SKM-1 (cell line): ENCODE data around the gene SYNE1.
"Not testable (repeated sequence)": the region's sequence is repeated elsewhere in the genome, so short reads cannot be mapped to it uniquely, and the experiment has no call there.

ENCODE experiments used
- DNase-seq: peaks from one replicate; lab custom pipeline; 2025; ENCODE audit not compliant: unreplicated experiment; lab: John Stamatoyannopoulos, UW

Gene SYNE1

DNA sequence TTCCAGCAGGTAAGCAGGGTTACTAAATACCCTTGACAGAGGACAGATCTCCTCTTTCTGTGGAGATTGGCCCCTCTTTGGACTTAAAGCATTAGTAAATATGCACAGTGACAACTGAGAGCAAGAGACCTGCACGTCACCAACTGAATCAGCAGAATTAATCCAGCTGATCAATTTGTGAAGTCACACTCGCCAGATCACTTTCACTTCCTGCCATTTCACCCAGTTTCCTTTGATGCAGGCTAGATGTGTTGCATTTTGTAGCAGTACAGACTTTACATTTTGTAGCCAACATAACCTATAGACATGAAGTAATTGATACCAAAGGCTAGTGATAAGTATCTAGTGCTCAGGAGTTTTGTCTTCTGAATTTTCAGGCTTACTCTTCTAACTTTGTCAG lies 11.9 kb downstream of the SYNE1 start:
- no peak for DNase-seq

DNA sequence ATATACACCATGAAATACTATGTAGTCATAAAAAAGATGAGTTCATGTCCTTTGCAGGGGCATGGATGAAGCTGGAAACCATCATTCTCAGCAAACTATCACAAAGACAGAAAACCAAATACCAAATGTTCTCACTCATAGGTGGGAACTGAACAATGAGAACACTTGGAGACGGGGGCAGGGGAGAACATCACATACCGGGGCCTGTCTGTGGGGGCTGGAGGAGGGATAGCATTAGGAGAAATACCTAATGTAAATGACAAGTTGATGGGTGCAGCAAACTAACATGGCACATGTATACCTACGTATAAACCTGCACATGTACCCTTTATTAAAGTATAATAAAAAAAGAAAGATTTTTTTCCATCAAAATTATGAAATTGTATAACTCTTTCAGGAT lies 22.4 kb downstream of the SYNE1 start:
- DNase-seq, result not testable (repeated sequence)

- no peak for DNase-seq
Measured at GRCh38 chr6:152609125-152609670, 28.0 kb downstream of the SYNE1 start.

DNA sequence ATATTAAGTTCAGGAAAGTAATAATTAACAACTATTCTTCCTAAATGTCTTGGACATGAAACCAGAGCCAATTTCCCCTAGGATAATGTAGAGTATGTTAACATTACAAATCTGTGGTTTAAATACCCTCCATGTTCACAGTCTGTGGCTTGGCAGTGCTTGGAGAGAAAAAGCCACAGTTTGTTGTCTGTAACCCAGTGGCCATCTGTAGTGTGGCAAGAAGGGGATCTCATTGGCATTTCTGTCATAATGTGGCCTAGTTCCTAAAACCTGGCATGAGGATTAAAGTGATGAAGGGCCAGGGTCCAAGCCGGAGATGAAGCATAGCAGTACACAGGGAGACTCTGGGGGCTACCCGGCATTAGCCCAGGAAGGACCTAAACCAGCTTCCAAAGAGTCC lies 31.2 kb downstream of the SYNE1 start:
- DNase-seq, result no peak

- DNase-seq, result no peak
Measured at GRCh38 chr6:152605342-152605741, 31.8 kb downstream of the SYNE1 start.

DNA sequence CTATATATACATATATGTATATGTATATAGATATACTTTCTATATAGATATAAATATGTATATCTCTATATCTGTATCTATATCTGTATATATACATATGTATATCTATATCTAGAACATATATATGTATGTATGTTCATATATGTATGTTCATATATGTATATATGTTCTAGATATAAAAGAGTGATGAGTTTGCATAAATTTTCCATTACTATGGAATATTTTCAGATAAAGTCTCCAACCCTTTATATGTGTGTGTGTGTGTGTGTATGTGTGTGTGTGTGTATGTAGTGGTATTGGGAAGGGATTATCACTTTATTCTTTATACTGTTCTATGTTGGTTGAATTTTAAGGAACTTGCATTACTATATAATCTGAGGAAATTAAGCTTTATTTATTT lies 33.3 kb downstream of the SYNE1 start:
- no peak for DNase-seq

DNA sequence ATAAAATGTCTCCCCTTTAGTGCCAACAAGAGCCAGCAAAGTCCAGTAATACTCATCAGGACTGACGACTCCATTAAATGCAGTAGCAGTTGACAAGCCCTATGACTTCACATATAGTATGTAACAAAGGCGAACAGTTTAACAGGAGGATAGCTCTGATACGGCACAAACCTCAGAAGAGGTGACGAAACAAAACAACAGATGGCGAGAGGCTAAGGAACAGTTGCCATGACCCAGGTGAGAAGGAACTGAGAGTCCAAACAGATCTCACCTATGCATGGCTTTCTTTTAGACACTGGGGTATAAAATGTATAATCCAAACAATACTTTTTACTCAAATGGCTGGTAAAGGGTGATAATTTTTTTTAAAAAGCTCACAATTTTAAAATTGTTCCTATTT lies 37.1 kb downstream of the SYNE1 start:
- no peak for DNase-seq

GRCh38 chr6:152598901-152599537 lies 38.1 kb downstream of the SYNE1 start:
- DNase-seq, result no peak

DNA sequence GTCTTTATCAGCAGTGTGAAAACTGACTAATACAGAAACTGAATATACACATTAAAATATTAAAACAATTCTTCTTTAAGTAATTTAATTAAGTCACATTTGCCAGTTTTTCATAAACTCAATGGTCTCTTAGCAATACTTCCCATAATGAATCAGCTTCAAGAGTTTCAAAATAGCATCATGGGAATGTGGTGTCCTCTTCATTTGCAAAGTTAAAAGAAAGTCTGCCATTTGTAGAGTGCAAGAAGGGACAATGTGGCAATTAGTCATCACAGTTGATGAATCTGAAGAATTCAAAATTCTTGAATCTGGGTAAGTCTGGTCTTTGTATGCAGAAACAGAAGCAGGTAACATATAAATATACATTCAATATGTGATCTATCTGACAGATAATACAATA lies 38.7 kb downstream of the SYNE1 start:
- DNase-seq, result no peak

DNA sequence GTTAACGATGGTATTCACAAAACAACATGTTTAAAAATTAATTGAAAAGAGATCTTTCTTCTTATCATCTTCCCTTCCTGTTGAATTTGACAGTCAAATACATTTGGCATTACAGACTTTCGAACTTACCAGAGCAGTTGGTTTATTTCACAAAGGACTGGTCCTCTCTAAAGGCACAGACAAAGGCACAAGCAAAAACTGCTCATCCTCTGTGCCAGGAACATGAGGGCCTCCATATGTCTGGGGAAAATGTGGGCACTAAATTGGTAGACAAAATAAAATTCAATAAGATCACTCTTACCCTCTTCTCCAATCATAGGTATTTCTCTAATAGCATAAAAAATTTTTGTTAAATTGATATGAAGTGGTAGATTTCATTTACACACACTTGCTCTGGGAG lies 40.4 kb downstream of the SYNE1 start:
- no peak for DNase-seq

GRCh38 chr6:152595499-152595898 lies 41.7 kb downstream of the SYNE1 start:
- DNase-seq, result no peak

- DNase-seq, result no peak
Measured at GRCh38 chr6:152594701-152595100, 42.5 kb downstream of the SYNE1 start.

DNA sequence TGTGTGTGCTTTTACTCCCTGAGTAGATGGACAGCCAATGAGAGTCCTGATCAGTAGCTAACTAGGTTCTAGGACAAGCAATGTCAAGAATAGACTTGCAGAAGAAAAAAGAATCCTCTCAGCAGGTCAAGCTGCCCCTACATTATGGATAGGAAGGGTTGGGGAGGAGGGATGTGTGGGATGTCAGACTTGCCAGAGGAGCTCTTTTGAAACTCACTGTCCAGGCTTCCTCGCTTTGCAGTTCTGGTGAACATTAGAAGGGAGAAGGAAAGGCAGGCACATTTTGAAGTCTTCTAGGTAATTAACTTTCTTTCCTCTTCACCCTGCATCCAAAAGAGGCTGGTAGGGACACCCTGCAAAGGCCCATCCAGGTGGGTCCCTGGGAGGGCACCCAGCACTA lies 48.7 kb downstream of the SYNE1 start:
- no peak for DNase-seq

DNA sequence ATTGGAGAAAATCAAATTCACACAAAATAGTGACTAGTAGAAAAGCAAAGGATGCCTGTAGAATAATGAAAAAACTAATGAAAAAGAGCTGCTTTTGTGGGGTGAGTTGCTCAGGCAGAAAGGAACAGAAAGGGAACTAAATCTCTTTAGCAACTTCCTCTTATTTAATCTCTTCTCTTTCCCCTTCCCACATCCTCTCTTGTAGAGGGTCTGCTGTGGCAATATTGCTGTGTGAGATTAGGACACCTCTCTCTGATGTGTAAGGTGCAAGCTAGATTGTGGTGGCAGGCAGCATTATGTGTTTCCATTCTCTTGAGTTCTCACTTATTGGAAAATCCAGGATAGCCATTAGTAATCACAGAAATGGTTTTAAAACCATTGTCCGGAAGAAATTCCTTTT lies 49.7 kb downstream of the SYNE1 start:
- DNase-seq, result peak; percentile 96

GRCh38 chr6:152585236-152585635 lies 51.9 kb downstream of the SYNE1 start:
- no peak for DNase-seq

GRCh38 chr6:152583888-152584287 lies 53.3 kb downstream of the SYNE1 start:
- DNase-seq, result no peak

GRCh38 chr6:152576525-152576924 lies 60.6 kb downstream of the SYNE1 start:
- no peak for DNase-seq

DNA sequence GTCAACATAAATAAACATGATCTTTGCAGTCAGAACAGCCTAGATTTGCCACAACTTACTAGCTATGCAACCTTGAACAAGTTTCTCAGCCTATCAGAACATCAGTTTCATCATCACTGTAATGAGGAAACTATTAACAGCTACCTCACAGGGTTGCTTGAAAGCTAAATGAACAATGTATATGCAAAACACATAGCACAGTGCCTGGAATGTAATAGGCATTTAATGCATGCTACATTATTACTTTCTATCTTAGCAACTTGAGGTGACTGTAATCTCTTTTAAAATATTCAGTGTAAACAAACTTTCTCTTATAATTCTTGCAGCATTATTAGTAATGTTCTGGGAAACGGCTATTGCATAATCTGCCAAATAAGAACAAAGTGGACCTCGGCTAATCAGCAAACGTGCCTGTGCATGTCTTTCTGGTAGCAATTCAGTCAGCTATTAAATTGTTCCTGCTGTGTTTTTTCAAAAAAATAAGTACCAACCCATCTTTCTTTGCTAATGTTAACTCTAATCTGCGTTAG lies 61.5 kb downstream of the SYNE1 start:
- DNase-seq, result peak; percentile 18

- DNase-seq, result no peak
Measured at GRCh38 chr6:152575161-152575560, 62.0 kb downstream of the SYNE1 start.

- DNase-seq, result no peak
Measured at GRCh38 chr6:152573762-152574161, 63.4 kb downstream of the SYNE1 start.

GRCh38 chr6:152572338-152573088 lies 64.6 kb downstream of the SYNE1 start:
- DNase-seq, result no peak

DNA sequence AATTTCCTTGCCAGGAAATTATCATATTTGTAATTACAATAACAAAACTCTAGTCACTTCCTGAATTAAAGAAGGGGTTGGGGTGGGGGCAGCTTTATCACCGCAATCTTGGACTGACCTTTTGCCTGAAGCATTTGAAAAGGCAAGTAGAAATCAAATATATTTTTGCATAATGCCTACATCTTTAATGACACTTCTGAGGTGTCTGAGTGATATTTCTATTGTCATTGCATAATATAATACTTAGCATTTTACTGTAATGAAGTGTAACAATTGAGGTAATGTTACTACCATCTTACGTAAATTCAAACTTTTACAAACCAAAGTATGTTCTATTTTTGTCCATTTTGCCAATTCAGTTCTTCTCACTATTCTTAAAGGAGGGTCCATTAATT lies 65.2 kb downstream of the SYNE1 start:
- no peak for DNase-seq
